Dedifferentiated amniotic fluid mesenchymal stem cell (primary cell): ENCODE results near the gene ZEB2.

Experiments used
- DNase-seq: peaks from one replicate; pipeline ENCODE4 v3.0.0-alpha.2; 2016; ENCODE audit errors: extremely low spot score

ZEB2 gene

DNA sequence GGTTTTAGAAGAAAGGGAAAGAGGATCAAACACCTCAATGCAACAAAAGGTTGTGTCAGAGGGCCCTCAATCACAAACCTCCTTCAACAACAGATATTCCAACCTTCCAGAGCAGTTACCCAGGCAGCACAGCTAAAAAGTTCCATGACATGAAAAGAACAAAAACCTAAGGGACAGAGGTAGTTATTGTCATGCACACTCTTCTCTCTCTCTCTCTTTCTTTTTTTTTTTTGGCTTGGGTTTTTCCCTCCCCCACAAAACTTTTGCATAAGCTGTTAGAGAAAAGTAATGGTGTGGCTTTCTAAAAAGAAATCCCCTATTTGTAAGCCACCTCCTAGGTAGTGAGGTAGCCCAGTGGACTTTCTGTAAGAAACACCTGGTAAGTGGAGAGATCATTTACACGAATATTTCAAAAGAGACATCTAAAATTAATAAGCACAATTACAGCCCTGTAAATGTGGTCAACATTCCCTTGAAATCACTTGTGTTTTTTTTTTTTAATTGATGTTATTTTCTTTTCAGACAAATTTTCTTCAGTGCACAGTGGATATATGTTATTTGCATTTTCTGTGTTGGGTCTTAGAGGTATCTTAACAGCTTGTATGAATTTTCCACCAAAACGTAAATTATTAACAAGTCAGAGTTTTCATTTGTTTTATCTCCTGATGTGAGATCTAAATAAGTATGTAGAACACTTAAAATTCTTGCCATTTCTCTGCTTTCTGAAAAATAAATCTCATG is 48.4 kb downstream of the ZEB2 start:
- DNase-seq, result no peak

DNA sequence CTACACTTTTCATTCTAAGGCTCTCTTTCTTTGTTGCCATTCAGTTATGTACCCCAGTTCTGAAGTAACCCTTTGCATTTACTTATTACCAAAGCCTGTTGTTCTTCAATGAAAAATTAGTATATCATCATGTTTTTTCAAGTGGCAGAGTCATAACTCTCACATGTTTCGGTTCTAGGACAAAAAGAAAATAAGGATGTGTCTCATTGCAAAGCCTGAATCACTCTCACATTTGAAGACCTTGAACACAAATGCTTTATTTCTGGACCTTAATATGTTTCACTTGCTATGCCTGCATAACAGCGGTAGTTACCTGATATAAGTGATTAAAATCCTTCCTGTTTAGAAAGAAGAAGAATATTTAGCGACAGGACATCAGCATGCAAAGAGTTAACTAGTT is 49.1 kb downstream of the ZEB2 start:
- DNase-seq, result no peak

DNA sequence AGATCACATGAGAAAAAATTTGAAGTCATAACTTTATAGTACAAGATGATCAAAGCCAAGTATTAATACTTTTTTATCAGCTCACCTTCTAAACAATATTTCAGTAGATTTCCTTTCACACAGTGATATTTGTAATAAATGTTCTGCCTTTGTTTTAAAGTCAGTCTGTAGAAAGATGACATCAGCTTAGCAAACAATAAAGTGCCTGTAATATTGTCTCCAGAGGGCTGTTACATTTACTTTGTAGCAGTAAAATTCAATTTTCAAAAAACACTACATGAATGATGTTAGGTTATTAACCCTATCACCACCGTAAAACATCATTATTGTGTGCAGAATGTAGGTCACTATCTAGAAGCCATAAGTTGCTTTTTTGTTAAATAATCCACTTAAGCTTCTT is 49.6 kb downstream of the ZEB2 start:
- no peak for DNase-seq

DNA sequence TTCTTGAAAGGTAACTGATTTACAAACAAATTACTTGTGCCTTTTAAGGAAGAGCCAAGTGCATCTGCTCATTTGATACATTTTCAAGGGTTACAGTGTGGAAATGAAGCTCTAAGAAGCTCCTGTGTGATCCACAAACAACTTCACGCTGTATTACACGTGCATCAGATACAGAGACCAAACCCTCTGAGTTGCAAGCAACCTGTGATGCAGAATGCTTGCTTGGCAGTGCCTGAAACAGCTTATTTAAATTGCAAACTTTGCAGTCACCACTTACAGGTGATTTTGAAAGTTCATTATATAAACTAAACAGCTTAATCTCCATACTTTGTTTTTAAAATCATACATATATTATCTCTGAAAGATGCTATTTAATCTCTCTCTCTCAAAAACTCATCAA is 50.1 kb downstream of the ZEB2 start:
- DNase-seq, result no peak

DNA sequence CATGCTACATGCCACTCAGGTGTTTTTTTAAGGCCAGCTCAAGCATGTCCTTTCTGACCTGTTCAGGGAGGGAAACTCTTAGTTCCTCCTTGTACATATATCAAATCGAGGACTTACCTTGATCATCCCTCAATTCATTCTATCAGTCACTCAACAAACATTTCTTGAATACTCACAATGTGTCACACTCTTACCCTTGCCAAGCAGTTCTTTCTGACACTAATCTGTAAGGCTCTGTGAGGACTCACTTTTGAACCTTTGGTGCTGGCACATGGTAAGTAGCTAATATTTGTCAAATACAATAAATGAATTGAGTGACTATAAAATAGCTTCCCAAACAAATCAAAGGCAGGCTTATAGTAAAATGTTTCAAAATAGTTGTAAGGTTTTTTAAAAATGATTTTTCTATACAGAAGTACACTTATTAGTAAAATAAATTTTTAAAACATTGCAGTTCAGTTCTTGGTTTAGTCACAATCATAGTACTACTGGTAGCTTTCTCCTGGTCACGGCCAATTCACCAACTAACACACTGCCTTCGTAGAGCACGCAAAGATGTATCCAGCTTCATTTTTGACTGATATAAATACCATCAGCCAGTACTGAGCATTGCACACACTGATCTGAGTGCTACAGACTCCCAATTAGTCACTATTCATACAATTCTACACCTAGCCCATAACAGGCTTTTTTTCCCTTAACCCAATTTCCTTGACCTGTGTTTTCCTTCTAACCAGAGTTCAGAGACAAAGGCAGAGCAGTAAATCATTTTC is 50.9 kb downstream of the ZEB2 start:
- no peak for DNase-seq

DNA sequence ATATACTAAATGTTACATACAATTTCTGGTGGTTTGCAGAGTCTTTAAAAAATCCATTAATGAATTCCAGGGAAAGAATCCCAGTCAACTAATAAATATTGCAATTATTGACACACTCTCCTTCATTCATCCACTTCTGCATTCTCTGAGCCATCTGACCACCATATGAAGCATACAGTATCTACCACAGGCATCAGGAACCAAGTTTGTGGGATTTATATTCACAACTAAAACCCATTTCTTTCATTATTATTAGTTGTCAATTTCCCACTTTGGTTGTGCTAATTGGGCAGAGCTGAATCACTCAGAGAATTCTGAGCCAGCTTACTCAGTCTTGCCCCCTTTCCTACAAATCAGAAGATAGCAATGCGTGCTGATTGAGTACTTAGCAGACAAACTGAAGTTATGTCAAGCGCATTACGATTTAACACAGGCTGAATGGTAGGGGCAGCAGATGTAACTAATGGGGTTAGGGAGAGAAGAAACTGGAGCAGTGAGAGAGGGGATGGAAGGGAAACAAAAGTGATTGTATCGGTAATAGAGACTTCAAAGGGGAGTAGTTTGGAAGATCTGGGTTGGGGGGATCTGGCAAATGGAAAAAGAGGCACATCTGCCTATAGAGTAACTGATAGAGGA is 52.3 kb downstream of the ZEB2 start:
- no peak for DNase-seq

DNA sequence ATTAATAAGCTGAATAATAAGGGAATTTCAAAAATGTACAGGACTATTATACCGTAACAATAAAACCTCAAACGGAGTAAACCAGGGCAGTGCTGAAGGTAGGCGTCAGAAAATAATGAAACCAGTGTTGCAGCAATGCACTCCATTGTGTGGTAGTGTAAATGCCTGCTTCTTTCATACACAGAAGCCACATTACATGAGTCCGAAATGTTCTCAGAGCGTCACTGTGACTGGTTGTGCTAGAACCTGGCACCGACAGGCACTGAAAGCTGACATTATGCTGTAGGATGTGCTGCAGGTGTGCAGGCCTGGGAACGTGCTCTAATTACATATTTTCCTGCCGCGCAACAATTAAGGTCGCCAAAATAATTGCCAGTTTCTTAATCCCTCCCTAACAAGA is 53.3 kb downstream of the ZEB2 start:
- DNase-seq, result no peak

DNA sequence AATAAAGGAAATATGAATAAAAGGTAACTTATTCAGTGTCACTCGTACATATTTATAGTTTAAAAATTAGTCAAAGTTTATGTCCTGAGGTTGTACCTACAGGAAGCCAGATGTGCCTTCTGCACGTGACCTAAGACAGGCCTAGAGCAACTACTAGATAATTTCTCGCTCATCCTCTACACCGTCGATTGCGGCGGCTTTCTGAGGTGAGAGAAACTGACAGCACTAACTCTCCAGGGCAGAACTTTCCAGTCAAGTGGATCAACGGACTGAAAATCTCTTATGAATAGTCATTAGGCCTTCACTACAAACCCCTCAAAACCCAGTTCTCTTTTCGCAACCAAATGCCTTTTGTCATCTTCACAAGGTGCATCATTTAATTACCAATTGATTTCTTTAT is 54.2 kb downstream of the ZEB2 start:
- DNase-seq, result no peak

DNA sequence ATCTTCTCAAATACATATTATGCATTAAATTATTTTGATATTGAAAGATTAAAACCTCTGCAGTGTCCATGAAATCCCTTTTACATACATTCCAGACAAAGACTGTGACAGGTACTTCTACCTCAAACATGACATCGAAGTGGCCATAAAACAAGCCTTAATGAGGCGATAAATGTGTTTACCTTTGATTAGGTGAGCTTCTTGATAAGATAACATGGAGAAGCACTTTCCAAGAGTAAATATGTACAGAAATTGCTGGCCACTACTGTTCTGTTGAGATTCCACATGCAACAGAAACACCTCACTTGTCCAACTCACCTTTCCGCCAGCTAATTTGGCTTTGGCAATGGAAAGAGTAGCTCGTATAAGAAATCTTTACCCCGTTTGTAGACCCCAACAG is 55.2 kb downstream of the ZEB2 start:
- DNase-seq, result no peak

DNA sequence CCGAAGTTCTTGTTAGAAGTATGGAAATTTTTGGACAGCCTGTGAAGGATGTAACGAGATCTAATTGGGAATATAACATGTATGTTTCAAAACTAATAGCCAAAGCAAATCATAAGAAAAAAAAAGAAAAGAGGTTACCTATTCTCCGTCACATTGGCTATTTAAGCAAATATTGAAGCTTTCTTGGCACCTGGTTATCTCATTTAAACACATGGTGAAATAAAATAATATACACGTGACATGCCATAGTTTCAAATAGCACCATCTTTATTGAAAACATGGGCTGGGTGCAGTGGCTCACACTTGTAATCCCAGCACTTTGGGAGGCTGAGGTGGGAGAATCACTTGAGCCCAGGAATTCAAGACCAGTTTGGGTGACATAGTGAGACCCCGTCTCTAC is 56.7 kb downstream of the ZEB2 start:
- no peak for DNase-seq

DNA sequence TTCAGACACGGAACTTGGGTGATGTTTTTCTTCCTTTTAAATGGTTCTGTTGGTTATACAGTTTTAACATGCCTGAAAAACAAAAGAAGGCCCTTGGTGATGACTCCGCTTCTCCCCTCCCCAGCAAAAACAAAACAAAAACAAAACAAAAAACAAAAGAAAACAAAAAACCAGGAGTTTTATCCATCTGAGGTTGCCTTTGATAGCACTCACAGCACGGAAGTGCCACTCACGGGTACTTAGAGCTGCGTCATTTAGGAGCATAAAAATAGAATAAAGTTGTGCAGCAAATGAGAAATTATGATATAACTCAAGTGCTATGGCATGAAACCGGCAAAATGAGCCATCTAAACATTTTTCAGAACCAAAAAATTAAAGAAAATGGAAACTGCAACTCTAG is 57.7 kb downstream of the ZEB2 start:
- DNase-seq, result no peak

DNA sequence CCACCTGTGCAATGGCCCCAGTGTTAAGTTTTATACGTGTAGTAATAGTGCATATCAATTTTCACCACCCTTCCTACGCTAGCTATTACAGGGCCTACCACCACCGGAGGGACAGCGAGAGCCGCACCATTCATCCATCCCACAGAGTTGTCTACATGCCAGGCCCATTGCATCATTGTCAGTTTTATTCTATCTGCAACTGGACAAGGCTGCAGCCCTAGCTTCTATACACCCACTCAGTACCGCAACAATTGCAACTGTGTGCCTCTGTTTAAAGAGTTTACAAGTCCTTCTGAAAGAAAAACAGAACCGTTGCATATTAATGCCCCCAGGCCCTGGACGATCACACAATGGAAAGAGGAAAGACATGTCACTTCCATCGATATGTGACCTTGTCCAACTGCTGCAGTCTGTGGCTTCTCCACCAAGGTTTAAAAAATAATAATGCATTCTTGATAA is 58.6 kb downstream of the ZEB2 start:
- DNase-seq, result no peak

DNA sequence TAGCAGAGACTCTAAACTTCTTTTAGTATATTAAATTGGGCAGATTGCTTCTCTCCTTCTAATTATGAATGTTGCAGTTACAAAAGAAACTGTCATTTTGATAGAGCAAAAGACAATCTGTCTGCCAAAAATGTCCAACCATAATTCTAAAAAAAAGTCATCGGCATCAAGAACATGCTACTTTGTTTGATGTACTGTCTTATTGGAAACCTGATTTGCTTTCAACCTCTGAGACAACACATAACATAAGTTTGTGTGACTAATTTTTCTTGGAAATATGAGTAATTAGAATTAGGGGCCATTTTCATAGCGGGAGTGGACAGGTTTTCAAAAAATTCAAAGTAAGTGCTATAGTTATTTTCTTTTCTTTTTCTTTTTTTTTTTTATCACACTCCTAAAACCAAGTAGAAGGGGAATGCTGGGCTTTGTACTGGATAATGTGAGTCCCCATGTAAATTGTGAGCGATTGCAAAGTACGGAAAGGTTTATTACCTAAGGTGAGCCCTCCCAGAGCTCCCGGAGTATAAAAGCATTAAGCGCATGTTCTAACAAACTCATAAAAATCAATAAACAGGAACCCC is 59.1 kb downstream of the ZEB2 start:
- DNase-seq, result no peak

DNA sequence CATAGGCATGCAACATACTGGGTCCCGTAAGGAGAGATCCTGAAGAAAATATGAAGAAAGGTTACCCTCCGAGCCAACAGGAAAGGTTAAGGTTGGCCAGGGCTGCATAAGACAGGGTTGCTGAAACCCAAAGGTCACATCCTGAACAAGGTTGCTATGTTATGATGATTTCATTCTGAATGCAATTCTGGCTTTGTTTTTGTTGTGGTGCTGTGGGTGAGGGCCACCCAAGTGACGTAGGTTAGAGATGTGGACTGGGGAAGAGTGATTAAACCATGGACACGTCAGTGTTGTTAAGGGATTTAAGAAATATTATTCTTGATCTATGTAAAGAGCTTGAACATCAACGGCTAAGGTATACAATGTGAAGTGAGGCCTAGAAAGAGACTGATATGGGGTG is 60.0 kb downstream of the ZEB2 start:
- no peak for DNase-seq

DNA sequence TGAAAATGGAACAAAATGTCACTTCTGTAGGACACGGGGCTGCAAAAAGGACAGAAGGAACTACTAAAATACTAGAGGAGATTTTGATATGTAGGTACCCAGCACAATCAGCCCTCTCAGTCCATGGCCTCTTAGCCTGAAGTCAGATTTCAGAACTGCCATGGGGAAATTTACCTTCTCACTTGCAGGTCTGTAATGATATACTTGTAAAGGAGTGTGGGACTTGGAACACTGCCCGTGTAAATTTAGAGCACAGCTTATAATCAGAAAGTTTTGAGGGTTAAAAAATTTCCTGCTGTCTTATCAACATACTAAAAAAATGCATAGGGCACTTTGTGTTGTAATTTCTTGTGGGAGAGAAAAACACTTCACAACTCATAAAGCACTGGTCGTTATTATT is 60.6 kb downstream of the ZEB2 start:
- no peak for DNase-seq

DNA sequence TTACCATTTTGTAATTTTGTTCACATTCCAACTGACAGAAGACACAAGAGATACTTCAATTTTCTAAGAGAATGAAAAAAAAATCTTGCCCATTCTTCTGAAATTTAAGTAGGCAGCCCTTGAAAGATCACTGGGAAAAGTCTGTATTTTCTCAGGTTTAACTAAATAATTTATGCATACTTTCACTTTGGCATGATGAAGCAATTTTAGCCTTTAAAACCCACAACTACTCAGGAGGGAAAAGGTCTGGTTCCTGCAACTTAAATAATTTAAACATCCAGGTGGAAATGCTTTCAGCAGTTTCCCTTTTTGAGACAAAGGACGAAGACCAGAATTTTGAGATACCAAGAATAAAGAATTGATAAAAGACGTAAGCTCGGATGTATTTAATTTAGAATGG is 61.4 kb downstream of the ZEB2 start:
- no peak for DNase-seq

DNA sequence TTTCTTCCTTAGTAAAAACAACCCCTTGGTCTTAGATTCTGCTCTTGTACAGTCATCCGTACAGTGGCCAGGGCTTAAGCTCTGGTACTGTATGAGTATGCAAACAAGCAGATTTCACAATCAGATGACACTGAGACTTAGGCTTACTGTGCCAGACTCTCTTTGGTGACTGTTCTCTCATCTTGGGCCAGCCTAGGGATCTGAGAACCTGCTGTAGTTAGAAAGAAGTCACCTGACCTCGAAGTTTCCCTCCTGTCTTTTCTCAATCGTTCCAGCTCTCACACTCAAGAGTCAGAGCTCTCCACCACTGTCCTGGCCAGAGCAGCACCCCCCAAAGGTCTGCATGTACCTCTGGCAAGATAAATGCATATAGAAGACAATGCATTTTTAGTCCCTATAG is 63.2 kb downstream of the ZEB2 start:
- peak; percentile 78 for DNase-seq

DNA sequence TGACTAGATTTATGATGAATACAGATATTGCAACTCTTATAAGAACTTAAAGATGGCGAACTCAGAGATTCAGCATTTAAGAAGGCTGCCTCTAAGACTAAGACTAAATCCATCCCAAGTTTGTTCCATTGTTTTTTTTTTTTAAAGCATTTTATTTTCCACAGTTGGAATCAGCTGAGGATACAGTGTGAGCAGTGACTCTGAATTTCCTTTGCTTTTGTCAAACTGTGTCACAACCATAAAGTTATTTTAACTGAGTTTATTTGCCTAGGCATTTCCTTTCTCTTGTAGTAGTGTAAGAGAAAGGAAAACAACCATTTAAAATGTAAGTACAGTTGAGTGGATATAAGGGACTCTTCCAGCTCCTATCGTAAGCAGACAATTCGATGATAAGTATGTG is 63.9 kb downstream of the ZEB2 start:
- no peak for DNase-seq

DNA sequence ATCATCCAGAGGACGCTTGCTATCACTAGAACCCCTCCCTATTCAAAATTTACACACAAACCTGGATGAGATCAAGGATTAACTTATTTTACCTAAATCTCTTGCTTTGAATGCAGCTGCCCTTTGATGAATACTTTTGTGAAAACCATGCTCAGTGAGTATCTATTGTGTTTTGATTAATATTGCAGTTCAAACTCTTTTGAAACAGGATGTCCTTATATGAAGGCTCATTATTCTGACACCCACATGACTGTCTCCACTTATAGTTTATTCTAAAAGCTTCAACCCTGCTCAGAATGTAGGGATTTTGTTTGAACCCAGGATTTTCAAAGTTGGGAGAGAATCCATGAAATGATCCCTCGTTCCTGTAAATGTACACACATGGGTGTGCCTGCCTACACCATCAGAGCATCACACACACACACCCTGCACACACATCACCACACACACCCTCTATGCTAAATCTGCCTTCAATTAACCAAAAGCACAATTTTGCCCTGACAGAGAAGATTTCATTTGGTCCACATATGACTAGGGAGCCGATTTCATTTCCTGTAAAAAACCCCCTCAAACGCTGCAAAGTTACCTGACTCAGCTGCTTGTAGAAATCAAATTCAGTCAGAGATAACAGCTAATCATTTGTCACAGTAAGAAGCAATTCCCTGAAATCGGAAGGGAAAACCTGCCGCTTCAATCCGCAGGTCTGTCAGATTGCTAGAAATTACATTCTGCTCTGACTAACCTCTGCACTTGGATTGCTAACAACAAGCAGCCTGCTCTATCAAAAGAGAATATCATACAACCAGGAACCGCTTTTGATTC is 65.2 kb downstream of the ZEB2 start:
- DNase-seq, result no peak

DNA sequence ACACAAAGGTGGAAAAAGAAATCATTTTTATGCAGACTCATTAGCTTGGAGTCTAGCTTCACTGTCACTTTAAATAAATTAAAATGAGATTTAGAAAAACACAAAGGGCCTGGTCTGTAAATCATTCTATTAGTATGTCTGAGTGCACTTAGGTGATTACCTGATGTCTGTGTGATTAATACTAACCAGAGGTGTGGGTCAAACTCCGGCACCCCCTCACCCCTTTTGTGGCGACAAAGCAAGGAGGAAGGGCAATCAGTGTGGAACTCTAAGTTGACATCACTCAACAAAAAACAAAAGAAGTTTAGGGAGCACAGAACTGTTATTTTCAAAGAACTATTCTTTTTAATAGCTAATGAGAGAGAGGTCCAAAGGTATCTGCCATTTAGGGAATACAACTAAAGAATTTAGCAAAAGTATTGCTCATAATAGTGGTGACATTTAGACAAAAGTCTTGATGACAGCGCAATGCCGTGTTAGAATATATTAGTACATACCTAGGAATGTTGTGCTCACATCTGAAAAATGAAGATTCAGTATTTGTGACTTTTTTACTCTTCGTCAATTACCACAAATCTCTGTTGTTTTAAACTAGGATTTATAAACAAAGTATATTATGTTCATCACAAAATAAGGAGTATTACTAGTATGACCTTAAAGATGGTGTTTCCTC is 66.3 kb downstream of the ZEB2 start:
- peak; percentile 43 for DNase-seq

DNA sequence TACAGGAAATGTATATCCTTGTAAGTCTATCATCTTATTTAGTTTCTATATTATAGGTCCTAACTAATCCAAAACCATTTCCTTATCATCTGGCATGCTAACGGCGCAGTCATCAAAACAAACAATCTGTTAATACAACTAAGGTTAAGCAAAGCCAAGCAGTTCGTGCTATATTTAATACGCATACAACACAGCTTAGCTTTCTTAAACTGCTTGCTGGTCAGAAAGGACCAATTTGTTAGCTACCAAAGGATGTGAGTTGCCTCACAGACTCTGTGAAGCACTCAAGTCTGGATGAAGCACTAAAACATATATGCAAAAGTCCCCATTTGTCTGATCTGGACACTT is 67.0 kb downstream of the ZEB2 start:
- no peak for DNase-seq
